ENCODE results near the gene CAMK4. TPM values are rescaled to one million over a fixed set of nuclear protein-coding genes. Genes with fewer than 3 reads are reported as not detected.
"Not testable (repeated sequence)": the region's sequence is repeated elsewhere in the genome, so short reads cannot be mapped to it uniquely, and the experiment has no call there.

CAMK4 gene
- total RNA-seq, 2 donors from 2014 or later = 139 to 163 TPM

DNA sequence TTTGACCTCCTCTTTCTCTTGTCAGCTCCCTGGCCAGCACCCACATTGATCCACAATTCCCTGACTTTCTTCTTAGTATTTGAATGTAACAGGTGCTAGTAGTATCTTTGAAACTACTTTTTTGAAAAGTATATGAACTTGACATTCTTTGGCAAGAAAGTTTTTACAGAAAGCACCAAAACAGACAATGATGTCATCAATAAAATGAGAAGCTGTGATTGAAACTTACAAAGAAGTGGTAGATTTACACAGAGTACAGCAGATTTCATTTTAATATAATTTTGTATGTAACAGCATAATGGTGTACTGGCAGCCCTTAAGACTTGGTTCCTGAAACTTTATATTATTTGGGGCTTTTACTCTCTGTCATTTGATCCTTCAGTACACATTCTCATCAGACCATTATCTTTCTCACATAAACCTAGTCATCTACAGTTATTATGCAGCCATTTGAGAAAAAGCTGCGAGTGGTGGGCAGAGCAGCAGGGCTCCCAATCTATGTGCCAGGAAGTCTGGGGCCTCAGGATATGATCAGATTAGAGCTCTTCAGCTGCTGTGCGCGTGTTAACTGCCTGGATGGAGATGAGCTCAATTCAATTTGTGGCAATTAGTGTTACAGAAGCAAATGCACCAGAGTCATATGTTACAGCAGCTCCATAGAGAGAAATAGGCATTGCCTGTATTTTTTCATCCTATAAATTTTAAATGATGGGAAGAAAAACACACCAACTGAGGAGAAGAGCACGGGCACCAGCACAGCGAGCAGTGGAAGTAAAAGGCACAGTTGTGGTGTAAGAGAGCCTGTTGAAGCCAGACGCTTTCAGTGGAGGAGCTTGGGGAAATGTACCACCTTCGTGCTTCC is 162.0 kb downstream of the CAMK4 start:
- H3K9me3 ChIP-seq (ENCODE audit: control insufficient read depth, low read length, poor library complexity, severe bottlenecking) = no peaks in the 10 kb centered on the region
- Mint-ChIP-seq H3K27ac (peak overlapping the region; percentile 46), H3K36me3 (ENCODE audit: low read depth) (peaks cover 10% of the 10 kb centered on the region), H3K4me3 (no peak overlapping the region), H3K4me1 (peaks cover 8% of the 10 kb centered on the region), H3K27me3 (no peaks in the 10 kb centered on the region)
- ATAC-seq (no peak), DNase-seq (no peak)

DNA sequence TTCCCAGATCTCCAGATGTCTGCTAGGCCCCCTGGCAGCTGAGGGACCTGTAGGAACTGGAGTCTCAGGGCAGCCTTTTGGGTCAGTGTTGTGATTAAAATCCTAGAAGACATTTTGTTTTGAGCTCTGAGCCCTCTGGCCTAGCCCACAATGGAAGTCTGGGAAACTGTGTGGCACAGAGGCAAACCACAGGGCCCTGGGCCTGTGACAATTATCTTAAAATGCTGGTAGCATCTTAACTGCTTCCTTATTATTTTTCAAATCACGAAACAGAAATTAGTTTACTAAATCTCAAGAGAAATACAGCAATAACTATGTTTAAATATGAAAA is 162.6 kb downstream of the CAMK4 start:
- ATAC-seq = no peak
- Mint-ChIP-seq H3K4me1 (peaks cover 8% of the 10 kb centered on the region), H3K36me3 (ENCODE audit: low read depth) (peaks cover 12% of the 10 kb centered on the region), H3K27me3 (no peaks in the 10 kb centered on the region), H3K4me3 (no peak overlapping the region), H3K27ac (no peak overlapping the region)
- H3K9me3 ChIP-seq (ENCODE audit: control insufficient read depth, low read length, poor library complexity, severe bottlenecking) = no peaks in the 10 kb centered on the region
- DNase-seq = no peak

DNA sequence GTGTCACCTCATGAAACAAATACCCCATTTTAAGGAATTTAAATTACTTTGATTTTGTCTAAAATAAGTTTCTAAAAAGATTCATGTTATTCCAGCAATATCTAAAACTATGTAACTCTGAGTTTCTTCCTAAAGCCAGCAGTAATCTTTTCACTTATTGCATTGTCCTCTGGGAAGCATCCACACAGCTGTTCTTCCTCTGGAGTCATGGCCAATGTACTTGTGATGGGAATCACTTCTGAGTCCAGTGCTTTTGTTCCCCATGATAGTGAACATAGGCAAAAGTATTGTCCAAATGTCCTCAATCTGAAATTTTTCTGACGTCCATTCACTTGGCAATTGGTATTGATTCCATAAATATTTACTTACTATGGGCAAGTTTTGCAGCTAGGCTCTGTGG is 163.2 kb downstream of the CAMK4 start:
- DNase-seq (no peak), ATAC-seq (no peak)
- Mint-ChIP-seq H3K4me3 (no peak overlapping the region), H3K27ac (no peak overlapping the region), H3K4me1 (peaks cover 8% of the 10 kb centered on the region), H3K36me3 (ENCODE audit: low read depth) (peaks cover 12% of the 10 kb centered on the region), H3K27me3 (no peaks in the 10 kb centered on the region)
- no peaks in the 10 kb centered on the region for H3K9me3 ChIP-seq (ENCODE audit: control insufficient read depth, low read length, poor library complexity, severe bottlenecking)

DNA sequence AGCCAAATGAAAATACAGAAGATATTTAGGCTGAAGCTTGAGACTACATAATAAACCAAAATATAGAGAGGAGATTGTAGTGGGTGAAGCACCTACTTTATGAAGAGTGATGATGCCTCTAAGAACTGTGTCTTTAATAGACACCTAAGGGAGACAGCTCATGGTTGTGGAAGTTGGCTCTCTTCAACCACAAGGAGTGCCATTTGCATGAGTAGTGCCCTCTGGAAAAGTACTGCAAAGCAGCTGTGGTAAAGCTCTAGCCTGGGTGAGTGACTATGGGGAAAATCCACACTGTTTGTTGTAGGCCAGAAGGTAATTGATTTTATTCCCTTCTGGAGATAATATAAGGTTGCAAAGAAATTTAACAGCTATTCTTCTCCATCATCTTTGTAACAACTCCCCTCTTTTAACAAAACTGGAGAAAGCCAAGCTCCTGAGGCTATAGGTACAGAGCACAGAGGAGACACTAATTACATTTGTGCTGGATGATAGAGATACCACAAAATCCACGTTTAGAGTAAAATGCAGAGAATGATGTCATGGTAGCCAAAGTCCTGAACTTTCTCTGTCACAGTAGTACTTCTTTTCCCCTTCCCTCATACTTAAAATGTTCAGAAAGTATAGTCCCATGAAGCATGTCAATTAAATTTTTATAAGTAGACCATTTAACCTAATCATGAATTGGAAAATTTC is 165.4 kb downstream of the CAMK4 start:
- Mint-ChIP-seq H3K27ac (no peak overlapping the region), H3K4me3 (no peak overlapping the region), H3K36me3 (ENCODE audit: low read depth) (peaks cover 14% of the 10 kb centered on the region), H3K4me1 (peaks cover 10% of the 10 kb centered on the region), H3K27me3 (no peaks in the 10 kb centered on the region)
- DNase-seq (no peak), ATAC-seq (no peak)
- no peaks in the 10 kb centered on the region for H3K9me3 ChIP-seq (ENCODE audit: control insufficient read depth, low read length, poor library complexity, severe bottlenecking)

GRCh38 chr5:111392181-111392580 is 168.0 kb downstream of the CAMK4 start:
- H3K27ac Mint-ChIP-seq = no peak overlapping the region

GRCh38 chr5:111394586-111394985 is 170.4 kb downstream of the CAMK4 start:
- ATAC-seq = no peak
- H3K27me3 Mint-ChIP-seq = no peaks in the 10 kb centered on the region
- no peak for DNase-seq
- peaks cover 20% of the 10 kb centered on the region for H3K36me3 Mint-ChIP-seq (ENCODE audit: low read depth)
- no peak overlapping the region for H3K4me3 Mint-ChIP-seq
- peaks cover 14% of the 10 kb centered on the region for H3K4me1 Mint-ChIP-seq
- H3K27ac Mint-ChIP-seq = no peak overlapping the region
- no peaks in the 10 kb centered on the region for H3K9me3 ChIP-seq (ENCODE audit: control insufficient read depth, low read length, poor library complexity, severe bottlenecking)

More at GRCh38 chr5:111392181-111392580, 168.0 kb downstream of the CAMK4 start:
- Mint-ChIP-seq H3K27me3 (no peaks in the 10 kb centered on the region), H3K4me1 (peaks cover 10% of the 10 kb centered on the region), H3K4me3 (no peak overlapping the region), H3K36me3 (ENCODE audit: low read depth) (peaks cover 11% of the 10 kb centered on the region)
- DNase-seq (no peak), ATAC-seq (no peak)
- no peaks in the 10 kb centered on the region for H3K9me3 ChIP-seq (ENCODE audit: control insufficient read depth, low read length, poor library complexity, severe bottlenecking)

DNA sequence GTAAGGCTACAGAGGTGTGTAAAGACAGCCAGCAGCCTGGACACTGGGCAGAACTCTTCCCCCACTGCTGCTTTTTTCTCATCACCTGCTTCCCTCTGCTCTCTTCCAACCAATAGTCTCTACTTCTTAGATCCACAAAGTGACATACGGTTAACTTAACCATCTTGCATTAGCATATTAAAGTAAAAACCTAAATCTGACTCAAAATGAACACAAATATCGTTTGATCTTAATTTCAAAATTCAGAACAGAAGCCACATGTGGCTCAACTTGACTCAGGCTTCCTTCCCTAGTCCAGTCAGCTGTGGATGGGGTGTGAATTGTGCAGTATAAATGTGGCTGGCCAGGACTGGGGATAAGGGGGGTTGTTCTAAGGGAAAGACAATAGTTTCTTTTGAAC is 173.8 kb downstream of the CAMK4 start:
- Mint-ChIP-seq H3K36me3 (ENCODE audit: low read depth) (peaks cover 21% of the 10 kb centered on the region), H3K4me3 (no peak overlapping the region)
- ATAC-seq = no peak

GRCh38 chr5:111399113-111399512 is 174.9 kb downstream of the CAMK4 start:
- Mint-ChIP-seq H3K27ac (peak overlapping the region; percentile 59), H3K4me1 (peaks cover 14% of the 10 kb centered on the region), H3K36me3 (ENCODE audit: low read depth) (peaks cover 18% of the 10 kb centered on the region), H3K27me3 (no peaks in the 10 kb centered on the region), H3K4me3 (no peak overlapping the region)
- ATAC-seq = no peak
- H3K9me3 ChIP-seq (ENCODE audit: control insufficient read depth, low read length, poor library complexity, severe bottlenecking) = no peaks in the 10 kb centered on the region
- DNase-seq = no peak

More for the DNA sequence above, 173.8 kb downstream of the CAMK4 start:
- peak overlapping the region; percentile 2 for H3K27ac Mint-ChIP-seq
- no peaks in the 10 kb centered on the region for H3K9me3 ChIP-seq (ENCODE audit: control insufficient read depth, low read length, poor library complexity, severe bottlenecking)
- no peaks in the 10 kb centered on the region for H3K27me3 Mint-ChIP-seq
- no peak for DNase-seq
- peaks cover 16% of the 10 kb centered on the region for H3K4me1 Mint-ChIP-seq

DNA sequence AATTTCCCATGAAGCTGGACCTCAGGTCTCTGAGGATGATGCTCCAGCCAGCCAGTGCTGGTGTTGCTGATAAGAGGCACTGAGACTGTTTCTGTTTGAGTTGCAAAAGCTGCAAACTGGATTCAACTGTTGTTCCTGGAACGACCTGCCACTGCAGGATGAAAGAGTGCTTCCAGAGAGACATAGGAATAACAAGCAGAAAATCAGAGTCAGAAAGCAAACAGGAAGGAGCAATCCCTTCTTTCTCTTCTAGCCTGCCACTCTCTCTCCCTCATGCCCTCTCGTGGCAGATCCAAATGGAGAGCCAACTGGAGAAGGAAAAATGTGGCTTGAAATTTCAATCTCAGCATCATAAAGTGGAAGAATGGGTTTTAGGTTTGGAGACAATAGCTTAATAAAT is 177.7 kb downstream of the CAMK4 start:
- no peak for DNase-seq
- H3K36me3 Mint-ChIP-seq (ENCODE audit: low read depth) = peaks cover 18% of the 10 kb centered on the region
- no peaks in the 10 kb centered on the region for H3K27me3 Mint-ChIP-seq
- H3K27ac Mint-ChIP-seq = no peak overlapping the region
- no peaks in the 10 kb centered on the region for H3K9me3 ChIP-seq (ENCODE audit: control insufficient read depth, low read length, poor library complexity, severe bottlenecking)
- H3K4me3 Mint-ChIP-seq = no peak overlapping the region
- H3K4me1 Mint-ChIP-seq = peaks cover 14% of the 10 kb centered on the region
- ATAC-seq = no peak

- Mint-ChIP-seq H3K4me3 (no peak overlapping the region), H3K27me3 (no peaks in the 10 kb centered on the region), H3K4me1 (peaks cover 11% of the 10 kb centered on the region), H3K36me3 (ENCODE audit: low read depth) (peaks cover 11% of the 10 kb centered on the region), H3K27ac (no peak overlapping the region)
- no peaks in the 10 kb centered on the region for H3K9me3 ChIP-seq (ENCODE audit: control insufficient read depth, low read length, poor library complexity, severe bottlenecking)
- ATAC-seq = no peak
- no peak for DNase-seq
Measured at GRCh38 chr5:111404270-111404769, 180.1 kb downstream of the CAMK4 start.

- ATAC-seq (no peak), DNase-seq (no peak)
- H3K9me3 ChIP-seq (ENCODE audit: control insufficient read depth, low read length, poor library complexity, severe bottlenecking) = no peaks in the 10 kb centered on the region
- peaks cover 6% of the 10 kb centered on the region for H3K4me1 Mint-ChIP-seq
- H3K27ac Mint-ChIP-seq = no peak overlapping the region
- H3K36me3 Mint-ChIP-seq (ENCODE audit: low read depth) = peaks cover 3% of the 10 kb centered on the region
- no peak overlapping the region for H3K4me3 Mint-ChIP-seq
- H3K27me3 Mint-ChIP-seq = no peaks in the 10 kb centered on the region
Measured at GRCh38 chr5:111407562-111407961, 183.4 kb downstream of the CAMK4 start.

- Mint-ChIP-seq H3K4me3 (no peak overlapping the region), H3K27ac (no peak overlapping the region), H3K27me3 (no peaks in the 10 kb centered on the region), H3K36me3 (ENCODE audit: low read depth) (peaks cover 3% of the 10 kb centered on the region), H3K4me1 (peaks cover 6% of the 10 kb centered on the region)
- ATAC-seq (no peak), DNase-seq (no peak)
- H3K9me3 ChIP-seq (ENCODE audit: control insufficient read depth, low read length, poor library complexity, severe bottlenecking) = no peaks in the 10 kb centered on the region
Measured at GRCh38 chr5:111408817-111409216, 184.6 kb downstream of the CAMK4 start.

GRCh38 chr5:111409266-111409665 is 185.1 kb downstream of the CAMK4 start:
- not testable (repeated sequence) for H3K27ac Mint-ChIP-seq; H3K27me3 Mint-ChIP-seq; DNase-seq; H3K9me3 ChIP-seq (ENCODE audit: control insufficient read depth, low read length, poor library complexity, severe bottlenecking); ATAC-seq; H3K4me3 Mint-ChIP-seq; H3K36me3 Mint-ChIP-seq (ENCODE audit: low read depth); H3K4me1 Mint-ChIP-seq
